ENCODE measurements around the gene FLCN.

GRCh38 chr17:17168401-17168800 lies 68.6 kb downstream of the FLCN start:
- TF ChIP-seq GATA3 (IDR thresholded peaks at IDR 0.05; ENCODE audit: low read depth, low read length) (no peak), GATA2 (IDR thresholded peaks at IDR 0.05; ENCODE audit: low read depth, low read length) (no peak)
